Stimulated activated CD4-positive, alpha-beta T cell treated with anti-CD3 and anti-CD28 coated beads, TNF-alpha, amount 100 ng/mL, for 24 hours (primary cell): ENCODE measurements around the gene SLC6A11.

Experiments
- DNase-seq, 3 experiments: peaks; one replicate each; pipeline ENCODE4 v3.0.0-alpha.2; 2020; ENCODE audit warnings: low read depth in 3 of 3

SLC6A11 gene

DNA sequence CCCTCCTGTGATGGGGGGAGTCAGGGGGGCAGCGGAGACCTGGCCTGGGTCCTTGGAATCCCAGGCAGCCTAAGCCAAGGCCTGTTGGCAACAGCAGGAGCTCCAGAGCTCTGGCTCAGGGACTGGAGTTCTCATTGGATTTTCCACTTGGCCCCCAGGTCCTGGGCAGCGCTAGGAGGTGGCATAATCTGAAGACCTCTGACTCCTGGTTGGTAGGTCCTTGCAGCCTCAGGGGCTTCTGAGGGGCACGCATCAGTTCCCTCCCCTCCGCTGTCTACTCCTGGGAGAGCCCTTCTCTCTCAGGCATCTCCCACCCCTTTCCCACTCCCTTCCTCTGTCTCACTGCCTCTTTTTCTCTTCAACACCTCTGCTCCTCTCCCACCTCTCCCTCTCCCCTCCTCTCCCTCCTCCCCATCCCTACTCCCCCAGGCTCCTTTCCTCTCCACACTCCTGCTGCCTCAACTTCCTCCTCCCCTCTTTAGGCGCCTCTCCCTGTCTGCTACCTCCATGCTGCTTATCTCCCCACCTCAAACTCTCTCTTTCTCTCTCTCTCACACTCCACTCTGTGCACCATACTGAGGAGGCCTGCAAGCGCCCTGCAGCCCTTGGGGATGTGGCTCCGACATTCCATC is 135.4 kb downstream of the SLC6A11 start:
- DNase-seq = no peak

GRCh38 chr3:10952525-10952924 is 136.5 kb downstream of the SLC6A11 start:
- DNase-seq = no peak

DNA sequence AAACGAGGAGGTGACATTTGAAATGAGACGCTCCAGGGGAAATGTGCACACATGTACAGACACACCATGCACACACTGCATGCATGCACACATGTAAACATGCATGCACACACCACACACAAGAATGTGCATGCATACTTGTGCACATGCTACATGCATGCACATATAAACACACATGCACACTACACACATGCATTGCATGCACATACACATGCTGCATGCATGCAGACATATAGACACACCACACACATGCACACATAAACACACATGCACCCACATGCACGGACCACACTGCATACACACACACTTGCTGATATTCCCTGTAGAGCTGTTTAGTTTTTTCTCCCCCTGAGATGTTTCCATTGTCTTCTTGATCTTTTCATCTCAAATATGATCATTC is 138.7 kb downstream of the SLC6A11 start:
- DNase-seq = no peak

DNA sequence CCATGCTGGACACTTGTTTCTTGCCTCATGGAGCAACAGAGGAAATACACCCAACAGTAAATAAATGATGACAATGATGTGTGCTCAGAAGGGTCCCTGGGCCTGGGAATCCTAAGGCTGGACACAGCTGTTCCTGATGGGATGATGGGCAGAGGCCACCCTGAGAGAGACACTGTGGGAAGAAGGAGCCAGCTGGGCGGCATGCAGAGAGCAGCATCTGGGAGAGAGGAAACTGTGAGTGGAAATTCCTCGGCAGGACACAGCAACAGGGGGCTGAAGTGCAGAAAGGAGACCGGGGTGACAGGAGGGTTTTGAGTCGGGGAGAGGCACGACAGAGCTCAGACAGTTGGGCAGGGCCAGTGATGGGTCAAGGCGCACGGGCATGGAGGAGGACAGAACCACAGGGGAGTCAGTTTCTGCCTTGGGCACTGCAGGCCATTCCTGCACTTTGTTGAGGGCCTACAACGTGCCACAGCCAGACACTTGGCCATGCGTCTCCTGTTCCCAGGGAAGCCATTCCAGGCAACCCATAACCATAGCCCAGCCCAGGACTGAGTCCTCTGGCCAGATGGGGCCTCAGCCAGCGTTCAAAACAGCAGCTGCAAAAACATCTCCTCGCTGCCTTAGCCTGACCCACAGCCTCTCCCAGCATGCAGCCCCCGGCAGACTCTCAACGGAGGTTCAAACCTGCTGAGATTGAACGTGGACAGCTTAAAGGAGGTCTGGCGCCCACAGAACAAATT is 139.9 kb downstream of the SLC6A11 start:
- no peak for DNase-seq

- no peak for DNase-seq
Observed at GRCh38 chr3:10956531-10956930, 140.5 kb downstream of the SLC6A11 start.

DNA sequence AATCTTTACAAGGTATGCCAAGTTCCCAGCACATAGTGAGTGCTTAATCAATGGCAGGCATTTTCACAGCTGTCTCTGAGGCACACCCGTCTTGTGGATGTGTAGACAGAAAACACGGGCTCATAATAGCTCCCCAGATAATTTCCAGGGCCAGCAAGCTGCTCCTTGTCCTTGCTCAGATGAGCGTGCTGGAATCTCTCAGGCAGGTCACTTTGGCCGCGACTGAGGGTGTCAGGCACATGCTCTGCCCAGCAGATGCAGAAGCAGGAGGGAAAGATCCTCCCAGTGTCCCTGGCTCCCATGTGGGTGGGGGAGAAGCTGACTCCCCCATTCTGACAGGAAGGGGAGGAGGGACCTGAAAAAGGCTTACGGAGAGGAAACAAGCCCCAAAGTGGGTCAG is 141.0 kb downstream of the SLC6A11 start:
- DNase-seq = no peak

DNA sequence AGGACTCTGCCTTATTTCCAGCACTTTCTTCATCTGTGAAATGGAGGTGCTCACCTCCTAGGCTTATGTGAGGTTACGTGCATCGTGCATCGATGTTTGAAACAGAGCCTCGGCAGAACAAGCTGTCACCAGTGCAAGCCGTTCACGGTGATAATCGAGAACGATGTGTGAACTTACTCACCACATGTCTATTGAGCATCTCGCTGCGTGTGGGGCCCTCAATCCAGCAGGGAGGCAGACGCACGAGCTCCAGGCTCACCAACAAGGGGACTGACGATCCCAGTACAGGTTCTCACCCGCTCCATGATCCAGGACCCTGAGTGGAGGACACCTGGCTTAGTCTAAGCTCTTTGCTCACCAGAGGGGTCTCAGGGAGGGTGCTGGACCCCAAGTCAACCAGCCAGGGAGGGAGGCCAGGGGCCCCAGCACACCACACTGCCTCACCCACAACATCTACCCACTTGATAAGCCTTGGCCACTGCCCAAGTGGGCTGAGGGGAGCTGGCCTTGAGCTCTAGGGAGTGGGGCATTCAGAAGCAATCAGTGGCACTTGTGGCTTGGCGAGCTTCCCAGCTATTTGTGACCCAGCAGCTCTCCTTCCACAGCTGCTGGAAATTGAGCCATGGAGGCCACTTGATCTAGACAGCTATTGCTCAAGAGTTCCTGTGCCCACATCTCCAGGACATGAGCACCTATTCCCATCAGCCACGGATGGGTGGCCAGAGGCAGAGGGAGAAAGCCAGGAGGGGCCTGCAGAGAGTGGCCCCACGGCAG is 142.1 kb downstream of the SLC6A11 start:
- no peak for DNase-seq

- DNase-seq = no peak
Observed at GRCh38 chr3:10960255-10960654, 144.2 kb downstream of the SLC6A11 start.

GRCh38 chr3:10961921-10962320 is 145.9 kb downstream of the SLC6A11 start:
- no peak for DNase-seq

DNA sequence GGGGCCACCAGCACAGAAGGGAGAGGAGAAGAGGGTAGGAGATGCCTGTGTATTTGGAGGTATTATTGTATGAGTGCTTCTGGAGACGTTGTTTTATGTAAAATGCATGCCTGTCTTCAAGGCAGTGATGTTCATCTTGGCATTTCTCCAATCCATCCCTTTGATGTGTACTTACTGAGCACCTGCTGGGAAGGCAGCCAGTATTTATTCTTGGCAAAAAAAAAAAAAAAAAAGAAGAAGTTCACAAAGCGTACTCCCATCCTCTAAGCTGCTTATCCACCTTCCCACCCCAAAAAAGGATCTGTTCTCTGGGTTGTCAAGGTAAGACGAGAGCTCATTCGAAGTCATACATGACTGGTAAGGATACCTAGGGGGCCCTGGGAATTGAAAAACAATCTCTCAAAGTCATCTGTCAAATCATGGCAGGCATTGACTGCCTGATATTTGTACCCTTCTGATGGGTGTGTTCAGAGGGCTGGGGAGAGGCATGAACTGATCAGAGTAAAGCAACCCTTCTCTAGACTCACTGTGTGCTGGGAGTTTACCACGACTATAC is 146.5 kb downstream of the SLC6A11 start:
- no peak for DNase-seq

- DNase-seq = no peak
Observed at GRCh38 chr3:10964537-10965167, 148.6 kb downstream of the SLC6A11 start.

DNA sequence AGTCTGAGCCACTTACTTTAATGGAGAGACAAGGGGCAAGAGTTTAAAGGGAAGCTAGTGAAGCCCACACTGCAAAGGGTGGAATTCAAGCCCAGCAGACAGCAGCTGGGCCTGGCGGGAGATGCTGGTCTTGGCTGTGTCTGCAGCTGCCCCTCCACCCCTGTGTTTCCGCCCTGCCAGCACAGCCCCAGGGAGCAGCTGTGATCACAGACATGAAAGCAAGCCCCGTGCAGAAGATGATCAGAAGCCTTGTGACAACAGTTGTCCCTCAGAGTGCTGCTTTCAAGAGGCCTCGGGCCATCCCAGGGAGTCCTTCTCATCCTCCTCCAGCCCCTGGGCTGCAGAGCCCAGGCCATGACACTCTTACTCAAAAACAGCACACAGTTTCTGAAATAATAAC is 152.4 kb downstream of the SLC6A11 start:
- no peak for DNase-seq

DNA sequence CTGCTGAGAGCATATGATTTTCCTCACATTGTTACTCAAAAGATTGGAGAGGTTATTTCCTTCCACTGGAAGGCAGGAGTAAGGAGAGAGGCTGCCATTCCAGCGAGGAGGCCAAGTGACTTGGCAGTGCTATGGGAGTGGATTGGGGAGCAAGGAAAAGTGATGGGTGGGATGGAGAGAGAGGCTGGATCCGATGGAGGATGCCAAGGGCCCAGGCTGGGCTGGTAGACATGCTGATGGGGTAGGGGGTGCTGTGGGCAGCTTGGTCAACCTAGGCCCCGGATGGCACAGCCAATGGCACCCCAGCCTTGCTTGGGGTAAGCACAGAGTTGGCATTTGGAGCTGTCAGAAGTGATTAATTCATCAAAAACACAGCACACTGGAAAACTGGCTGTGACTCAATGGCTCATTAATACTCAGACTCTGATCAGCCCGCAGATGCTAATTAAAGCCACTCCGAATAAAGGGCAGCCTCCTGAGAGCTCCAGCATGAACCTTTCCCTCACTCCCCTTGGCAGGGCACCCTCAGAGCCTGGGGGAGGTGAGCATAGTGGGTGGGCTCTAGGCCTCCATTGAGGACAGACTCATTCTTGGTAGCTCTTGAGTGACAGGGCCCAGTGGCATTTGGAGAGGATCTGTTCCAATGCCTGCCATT is 154.4 kb downstream of the SLC6A11 start:
- DNase-seq = no peak

- DNase-seq = no peak
Observed at GRCh38 chr3:10972072-10972782, 156.2 kb downstream of the SLC6A11 start.

DNA sequence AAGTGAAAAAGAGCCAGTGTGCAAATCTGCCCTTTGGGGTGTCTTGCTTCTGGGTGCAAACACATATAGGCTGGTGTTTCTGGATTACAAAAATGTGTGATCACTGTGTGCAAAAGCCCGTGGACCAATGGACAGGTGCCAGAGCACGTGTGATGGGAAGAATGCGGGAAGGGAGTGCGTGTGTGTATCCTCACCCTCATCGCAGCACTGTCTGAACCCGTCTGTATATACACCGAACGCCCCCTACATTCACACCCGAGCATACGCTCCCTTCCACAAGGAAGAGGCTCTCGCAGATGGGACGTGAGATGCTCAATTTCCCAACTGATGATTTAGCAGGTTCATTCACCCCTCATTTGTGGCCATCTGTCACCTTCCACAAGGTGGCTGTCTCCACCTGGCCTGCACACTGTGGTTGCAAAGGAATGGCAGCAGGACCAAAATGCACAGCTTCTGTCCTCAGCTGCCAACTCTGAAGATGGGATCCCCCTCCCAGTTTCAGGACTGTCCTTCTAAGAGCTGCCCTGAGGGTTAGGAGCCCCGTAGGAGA is 157.1 kb downstream of the SLC6A11 start:
- DNase-seq = no peak

DNA sequence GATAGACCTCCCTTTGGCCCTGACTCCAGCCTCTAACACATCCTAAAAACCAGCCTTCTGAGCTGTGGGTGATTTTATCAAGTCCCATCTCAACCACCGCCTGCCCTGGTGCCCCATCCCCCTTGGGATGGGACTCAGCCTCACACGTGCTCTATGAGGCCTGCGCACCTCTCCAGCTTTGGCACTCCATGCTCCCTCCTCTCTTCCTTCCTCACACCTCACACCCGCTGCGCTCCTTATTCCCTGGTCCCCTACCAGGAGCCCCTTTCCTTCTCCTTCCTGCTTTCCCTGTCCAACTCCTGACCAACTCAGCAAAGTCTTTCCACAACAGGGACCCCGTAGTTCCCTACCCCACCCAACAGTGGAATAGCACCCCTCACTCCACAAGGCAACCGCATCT is 158.1 kb downstream of the SLC6A11 start:
- no peak for DNase-seq

DNA sequence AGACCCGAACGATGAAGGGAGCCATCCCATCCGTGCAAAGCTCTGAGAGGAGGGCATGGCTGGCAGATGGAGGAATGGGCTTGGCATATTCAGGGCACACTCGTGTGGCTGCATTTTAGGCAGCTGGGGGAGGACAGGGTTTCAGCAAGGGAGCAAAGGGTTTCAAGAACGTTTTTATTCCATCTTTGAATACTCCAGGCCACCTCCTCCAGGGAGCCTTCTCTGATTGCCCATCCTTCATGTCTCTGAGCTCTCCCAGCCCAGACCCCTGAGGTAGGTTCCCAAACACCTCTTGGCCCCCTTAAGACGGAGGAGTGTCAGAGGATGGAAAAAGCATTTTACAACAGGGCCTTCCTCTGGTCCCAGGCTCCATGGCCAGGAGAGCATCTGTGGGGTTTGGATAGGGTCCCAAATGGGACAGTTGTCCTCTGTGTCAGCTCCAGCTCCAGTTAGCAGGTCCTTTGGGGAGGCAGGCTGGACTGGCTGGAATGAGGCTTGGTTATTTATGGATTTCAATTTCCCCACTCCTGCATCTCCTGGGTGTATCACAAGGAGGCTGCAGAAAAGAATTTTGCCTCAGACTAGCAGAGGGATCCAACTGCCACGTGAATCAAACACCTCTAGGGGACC is 158.8 kb downstream of the SLC6A11 start:
- DNase-seq = no peak

DNA sequence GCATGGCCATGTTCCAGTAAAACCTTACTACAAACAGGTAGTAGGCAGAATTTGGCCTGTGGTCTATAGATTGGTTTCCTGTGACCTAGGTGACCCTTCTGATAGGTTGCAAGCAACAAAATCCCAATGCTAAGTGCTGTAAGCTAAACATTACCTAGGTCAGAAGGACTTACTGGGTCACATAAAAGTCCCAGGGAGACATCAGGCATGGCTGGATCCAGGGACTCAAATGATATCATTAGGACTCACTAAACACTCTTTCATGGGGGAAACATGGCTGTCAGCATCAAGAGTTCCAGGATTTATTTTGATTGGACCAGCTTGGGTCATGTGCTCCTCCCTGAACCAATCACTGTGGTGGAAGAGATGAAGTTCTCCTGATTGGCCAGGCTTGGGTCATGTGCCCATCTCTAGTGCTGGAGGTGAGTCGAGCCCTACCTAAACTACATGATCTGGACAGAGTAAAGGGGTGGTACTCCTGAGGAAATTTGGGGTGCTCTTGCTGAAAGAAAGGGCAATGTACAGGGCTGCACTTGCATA is 159.7 kb downstream of the SLC6A11 start:
- DNase-seq = no peak

GRCh38 chr3:10976770-10977169 is 160.7 kb downstream of the SLC6A11 start:
- DNase-seq = no peak
